Epithelial cell of proximal tubule (primary cell): ENCODE results near the gene RORC. TPM values are rescaled to one million over a fixed set of nuclear protein-coding genes. Genes with fewer than 3 reads are reported as not detected.
A peak's percentile ranks its signal among the peaks of the same experiment; 100 is the strongest.

ENCODE experiments used
- DNase-seq: peaks from one replicate; pipeline ENCODE4 v3.0.0-alpha.2; 2011; ENCODE audit warnings: low read depth
- H3K4me3 ChIP-seq: 2 replicates; pipeline ENCODE4 v1.5.1; 2011; ENCODE audit warnings: low read depth, mild to moderate bottlenecking, low read length
- total RNA-seq: library from RNA; depleted of rRNA; stranded (reverse); fragments of >200 nt; gene quantifications from 2 replicates; pipeline ENCODE4 v1.2.3, GENCODE V29; 2015
- TF ChIP-seq, protein P1 (sequence below): conservative IDR thresholded peaks from 2 replicates; pipeline ENCODE4 v1.5.1; 2012; ENCODE audit warnings: low read depth, mild to moderate bottlenecking, low read length

RORC gene
- total RNA-seq, 1 donor from 2014 or later = not detected

DNA sequence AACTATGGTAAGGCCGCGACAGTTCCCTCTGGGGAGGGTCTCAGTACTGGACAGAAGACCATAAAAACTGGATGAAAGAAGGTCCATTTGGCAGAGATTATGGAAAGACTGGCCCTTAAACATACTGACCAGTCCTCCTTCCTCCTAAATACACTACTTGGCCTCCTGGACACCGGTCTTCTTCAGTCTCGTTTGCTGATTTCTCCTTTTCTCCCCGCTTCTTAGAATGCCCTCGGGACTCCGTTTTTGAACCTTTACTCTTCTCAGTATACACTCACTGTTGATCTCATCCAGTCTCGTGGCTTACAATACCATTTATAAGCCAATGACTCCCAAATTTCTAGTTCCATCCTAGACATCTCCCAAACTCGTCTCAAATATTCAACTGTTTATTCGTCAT, 67.6 kb downstream of the RORC start:
- no peak for DNase-seq
- TF ChIP-seq, protein P1, sequence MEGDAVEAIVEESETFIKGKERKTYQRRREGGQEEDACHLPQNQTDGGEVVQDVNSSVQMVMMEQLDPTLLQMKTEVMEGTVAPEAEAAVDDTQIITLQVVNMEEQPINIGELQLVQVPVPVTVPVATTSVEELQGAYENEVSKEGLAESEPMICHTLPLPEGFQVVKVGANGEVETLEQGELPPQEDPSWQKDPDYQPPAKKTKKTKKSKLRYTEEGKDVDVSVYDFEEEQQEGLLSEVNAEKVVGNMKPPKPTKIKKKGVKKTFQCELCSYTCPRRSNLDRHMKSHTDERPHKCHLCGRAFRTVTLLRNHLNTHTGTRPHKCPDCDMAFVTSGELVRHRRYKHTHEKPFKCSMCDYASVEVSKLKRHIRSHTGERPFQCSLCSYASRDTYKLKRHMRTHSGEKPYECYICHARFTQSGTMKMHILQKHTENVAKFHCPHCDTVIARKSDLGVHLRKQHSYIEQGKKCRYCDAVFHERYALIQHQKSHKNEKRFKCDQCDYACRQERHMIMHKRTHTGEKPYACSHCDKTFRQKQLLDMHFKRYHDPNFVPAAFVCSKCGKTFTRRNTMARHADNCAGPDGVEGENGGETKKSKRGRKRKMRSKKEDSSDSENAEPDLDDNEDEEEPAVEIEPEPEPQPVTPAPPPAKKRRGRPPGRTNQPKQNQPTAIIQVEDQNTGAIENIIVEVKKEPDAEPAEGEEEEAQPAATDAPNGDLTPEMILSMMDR = no peak
- H3K4me3 ChIP-seq = peak overlapping the region; percentile 75

DNA sequence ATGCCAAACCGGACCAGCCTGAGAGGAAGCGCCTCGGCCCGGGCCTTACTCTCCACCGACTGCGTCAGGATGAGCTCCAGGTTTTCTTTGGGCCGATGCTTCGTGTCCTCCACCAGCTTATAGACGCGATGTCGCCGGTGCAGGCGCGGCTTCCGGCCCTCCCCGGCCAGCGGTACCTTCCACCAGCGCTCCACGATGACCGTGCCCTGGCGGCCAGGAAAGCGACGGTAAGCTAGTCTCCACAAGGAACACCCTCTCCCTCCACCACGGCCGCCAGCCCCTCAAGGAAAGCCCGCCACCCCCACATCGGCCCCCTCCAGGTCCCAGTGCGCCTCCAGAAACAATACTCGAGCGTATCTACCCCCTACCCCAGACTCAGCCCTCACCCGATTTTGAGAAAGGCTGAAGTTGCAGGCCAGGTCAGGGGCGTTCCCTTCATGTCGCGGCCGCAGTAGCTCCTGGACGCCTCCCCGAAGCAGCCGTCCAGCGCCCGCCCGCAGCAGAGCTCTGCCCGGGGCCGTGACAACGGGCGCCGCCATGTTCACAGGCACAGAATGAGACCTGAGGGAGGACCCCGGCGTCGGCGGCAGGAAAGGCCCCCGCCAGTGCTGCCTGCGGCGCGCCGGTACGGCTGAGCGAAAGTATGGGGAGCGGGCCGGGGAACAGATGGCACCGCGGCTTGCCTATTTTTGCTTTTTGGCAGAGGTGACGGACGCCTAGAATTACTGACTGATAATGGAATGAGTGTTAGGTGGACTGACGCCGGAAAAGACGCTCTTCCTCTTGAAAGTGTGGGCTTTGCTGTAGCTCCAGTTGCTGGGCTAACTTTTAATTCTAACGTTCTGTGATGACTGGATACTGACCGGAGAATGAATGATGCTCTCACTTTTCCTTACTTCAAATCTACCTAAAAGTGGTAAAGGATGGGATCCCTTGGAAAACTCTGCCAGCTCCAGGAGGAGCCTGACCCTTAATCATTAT, 68.4 kb downstream of the RORC start, which contains the start of gene MRPL9:
Gene MRPL9, minus strand, starts transcription at position 556 of the 981 bp plus-strand sequence. Its CDS starts 17 bp downstream, at position 539.
- no peak for DNase-seq
- peak within 1 kb of the TSS; percentile 75 for H3K4me3 ChIP-seq
- TF ChIP-seq, protein P1 = no peak

- DNase-seq = no peak
- TF ChIP-seq, protein P1 = no peak
- no peak overlapping the region for H3K4me3 ChIP-seq
These were observed 70.8 kb downstream of the RORC start for GRCh38 chr1:151760597-151761385.

DNA sequence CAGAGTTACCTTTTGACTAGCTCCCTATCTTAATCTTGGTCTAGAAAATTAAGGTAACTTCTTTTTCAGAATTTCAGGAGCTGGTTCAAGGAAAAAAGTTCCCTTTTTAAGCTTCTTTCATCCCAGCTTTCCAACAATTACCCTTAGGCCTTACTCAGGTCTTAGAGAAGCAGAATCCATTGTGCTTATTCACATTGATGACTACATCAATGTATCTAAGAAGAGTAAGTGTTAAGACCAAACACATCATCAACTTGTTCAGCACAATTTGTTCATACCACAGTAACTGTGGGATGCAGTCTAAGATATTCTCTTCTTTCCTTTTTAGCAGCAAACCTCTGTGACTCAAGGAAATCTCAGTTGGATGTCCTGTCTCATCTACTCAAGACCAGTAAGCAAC, 72.4 kb downstream of the RORC start:
- H3K4me3 ChIP-seq = no peak overlapping the region
- DNase-seq = no peak
- TF ChIP-seq, protein P1 = no peak

GRCh38 chr1:151756291-151756690, 75.3 kb downstream of the RORC start:
- peak; percentile 38 for DNase-seq
- H3K4me3 ChIP-seq = no peak overlapping the region
- TF ChIP-seq, protein P1 = no peak

Other genes starting within 250 kb of the RORC start
- 13.2 and 14.8 TPM in 2 replicates for gene SNX27, start 219.8 kb downstream of the RORC start, total RNA-seq
- not detected in 2 replicates for gene CELF3, start 115.0 kb downstream of the RORC start, total RNA-seq
- gene RIIAD1, start 110.3 kb downstream of the RORC start, total RNA-seq = not detected in 2 replicates
- 136 and 166 TPM in 2 replicates for gene MRPL9, start 68.3 kb downstream of the RORC start, total RNA-seq
- 7.4 and 9.5 TPM in 2 replicates for gene TDRKH, start 41.3 kb downstream of the RORC start, total RNA-seq
- not detected in 2 replicates for gene LINGO4, start 26.4 kb downstream of the RORC start, total RNA-seq
- gene C2CD4D, start 8.0 kb upstream of the RORC start, total RNA-seq = 0.94 and 1.0 TPM in 2 replicates
- not detected in 2 replicates for gene THEM5, start 21.9 kb upstream of the RORC start, total RNA-seq
- gene THEM4, start 77.7 kb upstream of the RORC start, total RNA-seq = 7.0 and 13.2 TPM in 2 replicates
- 216 and 394 TPM in 2 replicates for gene S100A10, start 162.1 kb upstream of the RORC start, total RNA-seq
- gene S100A11, start 205.2 kb upstream of the RORC start, total RNA-seq = 575 and 947 TPM in 2 replicates